CD4-positive, alpha-beta T cell (primary cell): ENCODE measurements around the gene CXCL12. TPM values are rescaled to one million over a fixed set of nuclear protein-coding genes. Genes with fewer than 3 reads are reported as not detected.

Experiments
- ATAC-seq: fragments of 200-7000 bp; cut with Tn5 transposase; one replicate; pipeline ENCODE4 v1.10.0; 2022; ENCODE audit warnings: mild to moderate bottlenecking; ENCODE audit not compliant: poor library complexity
- CTCF ChIA-PET: fragments of 350-600 bp; sonication (Branson Sonifier 250); formaldehyde crosslinking; loops from one replicate; lab custom pipeline; 2021; ENCODE audit warnings: antibody characterized with exemption, inconsistent platforms; lab: Charles Lee
- POLR2A ChIA-PET: fragments of 350-600 bp; sonication (Branson Sonifier 250); formaldehyde crosslinking; loops from one replicate; lab custom pipeline; 2021; ENCODE audit warnings: antibody characterized with exemption, inconsistent platforms; lab: Charles Lee
- DNase-seq, 14 experiments: peaks; one replicate each; pipeline ENCODE4 v3.0.0-alpha.2; 2013 to 2020; ENCODE audit warnings: mixed read lengths in 2 of 14
- H3K27ac ChIP-seq, 2 donors: one replicate each; pipeline versions ENCODE4 v1.5.1 to v1.7.0; 2013; ENCODE audit warnings: low read length in 2 of 2, low read depth in 1 of 2, mild to moderate bottlenecking in 1 of 2
- H3K27me3 ChIP-seq, 2 experiments: 1 replicate in 1 of 2; 2 replicates in 1 of 2; pipeline versions ENCODE4 v1.6.1 to v1.7.0; 2013; ENCODE audit warnings: low read length in 2 of 2, control low read depth in 1 of 2, mild to moderate bottlenecking in 1 of 2, moderate library complexity in 1 of 2; ENCODE audit not compliant: insufficient read depth in 2 of 2, control insufficient read depth in 1 of 2
- H3K36me3 ChIP-seq: one replicate; pipeline ENCODE4 v1.6.1; 2013; ENCODE audit warnings: low read length, control low read depth; ENCODE audit not compliant: insufficient read depth
- H3K4me1 ChIP-seq: one replicate; pipeline ENCODE4 v1.6.1; 2013; ENCODE audit warnings: low read length, control low read depth; ENCODE audit not compliant: insufficient read depth
- H3K4me3 ChIP-seq: one replicate; pipeline ENCODE4 v1.5.1; 2013; ENCODE audit warnings: mild to moderate bottlenecking, low read length, moderate library complexity
- H3K9me3 ChIP-seq, 2 experiments: 1 replicate in 1 of 2; 2 replicates in 1 of 2; pipeline versions ENCODE4 v1.6.1 to v1.7.0; 2013; ENCODE audit warnings: low read length in 2 of 2, mild to moderate bottlenecking in 2 of 2, control low read depth in 1 of 2, moderate library complexity in 1 of 2; ENCODE audit not compliant: control insufficient read depth in 1 of 2, insufficient read depth in 1 of 2
- H3K27ac Mint-ChIP-seq: one replicate; pipeline ENCODE4 v1.8.0; 2020; ENCODE audit warnings: mixed read lengths
- H3K27me3 Mint-ChIP-seq: one replicate; pipeline ENCODE4 v1.8.0; 2021; ENCODE audit warnings: mixed read lengths
- H3K36me3 Mint-ChIP-seq: one replicate; pipeline ENCODE4 v1.8.0; 2021; ENCODE audit warnings: low read depth, mixed read lengths
- H3K4me1 Mint-ChIP-seq: one replicate; pipeline ENCODE4 v1.8.0; 2021; ENCODE audit warnings: low read depth, mixed read lengths
- H3K4me3 Mint-ChIP-seq: one replicate; pipeline ENCODE4 v1.8.0; 2020; ENCODE audit warnings: mild to moderate bottlenecking, mixed read lengths
- H3K9me3 Mint-ChIP-seq: one replicate; pipeline ENCODE4 v1.8.0; 2020; ENCODE audit warnings: mixed read lengths
- CTCF ChIP-seq: fragments of 200-600 bp; IDR thresholded peaks from one replicate; pipeline ENCODE4 v1.8.0; 2022; ENCODE audit warnings: antibody characterized with exemption, mild to moderate bottlenecking
- intact Hi-C, 2 experiments: fragments of 100-400 bp; cut with DNase I in 1 of 2; cut with micrococcal nuclease in 1 of 2; formaldehyde crosslinking; loops; one replicate each; pipeline versions ENCODE4 v1.15.1 to v1.9.0; 2023 to 2025; cut with DNase I, micrococcal nuclease
- total RNA-seq, 174 experiments: library from RNA in 2 of 174; stranded (reverse) in 2 of 174; gene quantifications; one replicate each; pipeline ENCODE4 v1.2.3 and lab custom pipeline; 2021 to 2026

Gene CXCL12
- total RNA-seq, 2 experiments from 2014 or later: not detected

GRCh38 chr10:44419790-44420549, 35.1 kb upstream of the CXCL12 start:
- Mint-ChIP-seq H3K9me3 (no peaks in the 10 kb centered on the region), H3K27ac (no peak overlapping the region), H3K4me1 (no peaks in the 10 kb centered on the region), H3K27me3 (peaks cover 6% of the 10 kb centered on the region), H3K36me3 (no peaks in the 10 kb centered on the region), H3K4me3 (no peak overlapping the region)
- no peaks in the 10 kb centered on the region for H3K4me1 ChIP-seq
- H3K9me3 ChIP-seq: peaks cover 0 to 5% of the 10 kb centered on the region in 2 experiments
- intact Hi-C loops: no loop called here
- H3K27me3 ChIP-seq: peaks cover 0 to under 1% of the 10 kb centered on the region in 2 experiments
- no peaks in the 10 kb centered on the region for H3K36me3 ChIP-seq
- no peak overlapping the region for H3K4me3 ChIP-seq
- ATAC-seq: no peak
- ChIA-PET POLR2A (no interaction called here), CTCF (no interaction called here)
- H3K27ac ChIP-seq: no peak overlapping the region
- DNase-seq: no peak
- TF ChIP-seq CTCF: no peak

- intact Hi-C loops: no loop called here
- Mint-ChIP-seq H3K36me3 (no peaks in the 10 kb centered on the region), H3K4me1 (no peaks in the 10 kb centered on the region), H3K9me3 (no peaks in the 10 kb centered on the region), H3K4me3 (no peak overlapping the region), H3K27me3 (peaks cover 12% of the 10 kb centered on the region), H3K27ac (no peak overlapping the region)
- Histone ChIP-seq H3K4me1 (no peaks in the 10 kb centered on the region), H3K36me3 (no peaks in the 10 kb centered on the region), H3K4me3 (no peak overlapping the region), H3K27me3 (peaks cover 0 to 3% of the 10 kb centered on the region in 2 experiments), H3K27ac (no peak overlapping the region), H3K9me3 (no peaks in the 10 kb centered on the region)
- ATAC-seq (no peak), DNase-seq (no peak)
- POLR2A ChIA-PET: no interaction called here
- CTCF ChIA-PET: no interaction called here
- no peak for TF ChIP-seq CTCF
These were observed 33.7 kb upstream of the CXCL12 start for GRCh38 chr10:44418637-44419036.

- Mint-ChIP-seq H3K9me3 (no peaks in the 10 kb centered on the region), H3K36me3 (no peaks in the 10 kb centered on the region), H3K27me3 (peaks cover 19% of the 10 kb centered on the region), H3K4me3 (no peak overlapping the region), H3K27ac (no peak overlapping the region), H3K4me1 (no peaks in the 10 kb centered on the region)
- Histone ChIP-seq H3K27ac (no peak overlapping the region), H3K27me3 (peaks cover 0 to 3% of the 10 kb centered on the region in 2 experiments), H3K36me3 (no peaks in the 10 kb centered on the region), H3K4me1 (no peaks in the 10 kb centered on the region), H3K4me3 (no peak overlapping the region), H3K9me3 (no peaks in the 10 kb centered on the region)
- intact Hi-C loops: no loop called here
- ChIA-PET CTCF (no interaction called here), POLR2A (no interaction called here)
- TF ChIP-seq CTCF: no peak
- DNase-seq (no peak), ATAC-seq (no peak)
These were observed 32.9 kb upstream of the CXCL12 start for GRCh38 chr10:44417761-44418160.
